ENCODE results near the gene CCNK. TPM values are rescaled to one million over a fixed set of nuclear protein-coding genes. Genes with fewer than 3 reads are reported as not detected.

The CCNK gene
- total and polyA plus RNA-seq, 4 donors: 17.0 to 91.9 (median 33.5) TPM

DNA sequence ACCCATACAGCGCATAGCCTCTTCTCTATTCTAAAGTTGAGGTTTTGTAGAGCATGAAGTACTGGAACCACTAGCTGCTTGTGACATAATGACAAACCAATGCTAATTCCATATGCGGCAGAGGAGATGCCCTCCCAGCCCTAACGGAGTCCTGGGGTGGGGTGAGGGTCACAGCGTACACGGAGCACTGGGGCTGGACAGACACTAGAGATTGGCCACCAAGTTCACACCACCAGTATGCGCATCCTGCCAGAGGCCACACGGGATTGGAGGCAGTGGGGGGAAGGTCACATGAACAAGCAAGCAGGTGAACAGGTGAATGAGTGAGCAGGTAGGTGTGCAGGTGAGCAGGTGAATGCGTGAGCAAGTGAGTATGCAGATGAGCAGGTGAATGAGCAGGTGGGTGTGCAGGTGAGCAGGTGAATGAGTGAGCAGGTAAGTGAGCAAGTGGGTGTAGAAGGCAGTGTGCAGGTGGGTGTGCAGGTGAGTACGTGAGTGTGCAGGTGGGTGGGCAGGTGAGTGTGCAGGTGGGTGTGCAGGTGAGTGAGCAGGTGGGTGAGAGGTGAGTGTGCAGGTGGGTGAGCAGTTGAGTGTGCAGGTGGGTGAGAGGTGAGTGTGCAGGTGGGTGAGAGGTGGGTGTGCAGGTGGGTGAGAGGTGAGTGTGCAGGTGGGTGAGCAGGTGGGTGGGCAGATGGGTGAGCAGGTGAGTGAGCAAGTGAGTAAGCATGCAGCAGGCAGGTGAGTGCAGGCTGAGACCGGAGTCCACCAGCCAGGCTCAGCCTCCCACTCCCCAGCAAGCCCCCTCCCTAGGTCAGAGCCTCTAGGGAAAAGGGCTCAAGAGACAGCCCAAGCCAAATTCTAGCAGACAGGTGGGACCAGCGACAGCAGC lies 70.1 kb downstream of the CCNK start:
- ATAC-seq (ENCODE audit: insufficient read depth, low FRiP score): no peak

GRCh38 chr14:99552021-99552553 lies 70.9 kb downstream of the CCNK start:
- no peaks in the 10 kb centered on the region for H3K36me3 ChIP-seq (ENCODE audit: control insufficient read depth in 4 of 4, insufficient read depth in 4 of 4, low read length in 4 of 4)
- H3K9ac ChIP-seq (ENCODE audit: insufficient read depth in 1 of 2, low read length in 2 of 2): no peak overlapping the region
- ATAC-seq (ENCODE audit: insufficient read depth, low FRiP score) (no peak), DNase-seq (no peak)
- TF ChIP-seq CTCF (IDR thresholded peaks at IDR 0.05; ENCODE audit: control extremely low read depth, extremely low read depth): no peak
- H3K4me1 ChIP-seq (ENCODE audit: control insufficient read depth in 5 of 5, insufficient read depth in 5 of 5, low read length in 5 of 5): peaks cover 0 to 9% (median 0%) of the 10 kb centered on the region in 5 donors
- 80 to 86% methylated on average over 9 of the region's 9 CpGs for WGBS, 2 donors
- no peaks in the 10 kb centered on the region for H3K9me3 ChIP-seq (ENCODE audit: control insufficient read depth in 4 of 4, insufficient read depth in 3 of 4, low read length in 3 of 4)
- H3K27ac ChIP-seq (ENCODE audit: low read depth in 1 of 2, low read length in 1 of 2): no peak overlapping the region
- no peaks in the 10 kb centered on the region for H3K27me3 ChIP-seq (ENCODE audit: control insufficient read depth in 3 of 3, insufficient read depth in 3 of 3, low read length in 2 of 3)
- no peak overlapping the region for H3K4me3 ChIP-seq

More for the DNA sequence above, 70.1 kb downstream of the CCNK start:
- Histone ChIP-seq H3K27me3 (ENCODE audit: control insufficient read depth in 3 of 3, insufficient read depth in 3 of 3, low read length in 2 of 3) (no peaks in the 10 kb centered on the region), H3K9me3 (ENCODE audit: control insufficient read depth in 4 of 4, insufficient read depth in 3 of 4, low read length in 3 of 4) (no peaks in the 10 kb centered on the region), H3K27ac (ENCODE audit: low read depth in 1 of 2, low read length in 1 of 2) (no peak overlapping the region), H3K9ac (ENCODE audit: insufficient read depth in 1 of 2, low read length in 2 of 2) (no peak overlapping the region), H3K4me1 (ENCODE audit: control insufficient read depth in 5 of 5, insufficient read depth in 5 of 5, low read length in 5 of 5) (peaks cover 0 to 11% (median 0%) of the 10 kb centered on the region in 5 donors), H3K36me3 (ENCODE audit: control insufficient read depth in 4 of 4, insufficient read depth in 4 of 4, low read length in 4 of 4) (no peaks in the 10 kb centered on the region), H3K4me3 (no peak overlapping the region)
- DNase-seq: no peak
- WGBS, 2 donors: 75 to 82% methylated on average over 11 of the region's 11 CpGs
- no peak for TF ChIP-seq CTCF (IDR thresholded peaks at IDR 0.05; ENCODE audit: control extremely low read depth, extremely low read depth)

DNA sequence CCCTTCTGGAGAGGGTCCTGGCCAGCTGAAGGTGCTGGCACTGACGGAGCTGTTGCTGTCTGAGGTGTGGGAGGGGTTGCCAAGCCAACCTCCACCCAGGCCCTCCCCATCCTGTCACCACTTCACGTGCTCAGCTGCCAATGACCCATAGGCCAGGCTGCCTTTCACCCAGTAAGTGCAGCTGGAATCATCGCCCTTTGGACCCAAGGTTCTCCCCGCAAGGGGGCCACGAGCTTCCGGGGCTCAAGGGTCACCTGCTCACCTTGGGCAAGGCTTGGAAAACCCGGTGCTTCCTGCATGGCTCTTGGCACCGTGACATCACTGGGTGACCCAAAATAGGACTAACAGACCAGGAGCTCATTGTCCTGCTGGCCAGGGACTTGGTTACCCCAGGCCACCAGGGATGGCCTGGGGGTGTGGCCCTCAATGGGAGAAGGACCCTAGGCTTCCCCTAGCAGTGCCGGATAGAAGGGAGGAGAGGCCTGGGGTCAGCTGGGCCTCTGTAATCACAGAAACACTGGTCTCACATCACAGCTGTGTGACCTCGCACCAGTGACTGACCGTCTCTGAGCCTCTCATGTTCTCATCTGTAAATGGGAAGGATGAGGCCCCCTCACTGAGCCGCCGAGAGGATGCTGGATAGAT lies 71.5 kb downstream of the CCNK start:
- Histone ChIP-seq H3K27me3 (ENCODE audit: control insufficient read depth in 3 of 3, insufficient read depth in 3 of 3, low read length in 2 of 3) (no peaks in the 10 kb centered on the region), H3K9ac (ENCODE audit: insufficient read depth in 1 of 2, low read length in 2 of 2) (no peak overlapping the region), H3K9me3 (ENCODE audit: control insufficient read depth in 4 of 4, insufficient read depth in 3 of 4, low read length in 3 of 4) (no peaks in the 10 kb centered on the region), H3K36me3 (ENCODE audit: control insufficient read depth in 4 of 4, insufficient read depth in 4 of 4, low read length in 4 of 4) (no peaks in the 10 kb centered on the region), H3K4me3 (no peak overlapping the region), H3K4me1 (ENCODE audit: control insufficient read depth in 5 of 5, insufficient read depth in 5 of 5, low read length in 5 of 5) (peaks cover 0 to 9% (median 0%) of the 10 kb centered on the region in 5 donors), H3K27ac (ENCODE audit: low read depth in 1 of 2, low read length in 1 of 2) (peak overlapping the region in 1 of 2 donors; percentile 14)
- WGBS, 2 donors: 71 to 81% methylated on average over 12 to 13 of the region's 13 CpGs
- ATAC-seq (ENCODE audit: insufficient read depth, low FRiP score): no peak
- DNase-seq: no peak
- TF ChIP-seq CTCF (IDR thresholded peaks at IDR 0.05; ENCODE audit: control extremely low read depth, extremely low read depth): no peak
